HG03103 (cell line): ENCODE measurements around the gene ROR2.

ENCODE experiments used
- ATAC-seq: cut with Tn5 transposase; IDR thresholded peaks from one replicate; pipeline ENCODE4 v1.9.1; 2021; ENCODE audit warnings: low read depth; ENCODE audit not compliant: unreplicated experiment

The ROR2 gene

GRCh38 chr9:91824601-91825305 lies 125.3 kb downstream of the ROR2 start:
- ATAC-seq: no peak

- no peak for ATAC-seq
Observed at GRCh38 chr9:91824151-91824550, 125.9 kb downstream of the ROR2 start.

- ATAC-seq: no peak
Observed at GRCh38 chr9:91820949-91821880, 128.8 kb downstream of the ROR2 start.

DNA sequence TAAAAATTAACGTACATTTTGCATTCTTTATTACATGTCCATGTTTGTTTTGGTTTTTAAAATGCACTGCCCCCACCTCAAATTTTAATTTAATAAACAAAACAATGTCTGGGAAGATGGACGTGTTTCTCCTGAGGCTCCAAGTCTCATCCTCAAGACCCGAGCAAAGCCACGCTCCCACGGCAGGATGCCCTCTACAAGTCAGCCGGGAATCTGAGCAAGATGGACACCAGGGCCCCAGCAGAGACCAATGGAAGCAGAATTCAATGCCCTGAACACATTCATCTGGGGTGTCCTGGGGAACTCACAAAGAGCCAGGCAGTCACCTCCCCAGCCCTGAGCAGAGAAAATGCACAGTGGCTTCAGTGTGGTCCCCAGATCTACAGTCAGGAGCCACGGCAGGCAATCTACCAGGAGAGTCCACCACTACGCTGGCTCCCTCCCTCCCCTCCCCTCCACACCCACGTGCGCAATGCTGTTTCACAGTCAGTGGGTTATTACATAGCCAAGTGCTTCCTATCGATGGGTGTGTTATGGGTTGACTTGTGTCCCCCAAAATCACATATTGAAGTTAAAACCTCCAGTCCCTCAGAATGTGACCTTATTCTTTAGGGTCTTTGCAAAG lies 129.8 kb downstream of the ROR2 start:
- ATAC-seq: no peak

DNA sequence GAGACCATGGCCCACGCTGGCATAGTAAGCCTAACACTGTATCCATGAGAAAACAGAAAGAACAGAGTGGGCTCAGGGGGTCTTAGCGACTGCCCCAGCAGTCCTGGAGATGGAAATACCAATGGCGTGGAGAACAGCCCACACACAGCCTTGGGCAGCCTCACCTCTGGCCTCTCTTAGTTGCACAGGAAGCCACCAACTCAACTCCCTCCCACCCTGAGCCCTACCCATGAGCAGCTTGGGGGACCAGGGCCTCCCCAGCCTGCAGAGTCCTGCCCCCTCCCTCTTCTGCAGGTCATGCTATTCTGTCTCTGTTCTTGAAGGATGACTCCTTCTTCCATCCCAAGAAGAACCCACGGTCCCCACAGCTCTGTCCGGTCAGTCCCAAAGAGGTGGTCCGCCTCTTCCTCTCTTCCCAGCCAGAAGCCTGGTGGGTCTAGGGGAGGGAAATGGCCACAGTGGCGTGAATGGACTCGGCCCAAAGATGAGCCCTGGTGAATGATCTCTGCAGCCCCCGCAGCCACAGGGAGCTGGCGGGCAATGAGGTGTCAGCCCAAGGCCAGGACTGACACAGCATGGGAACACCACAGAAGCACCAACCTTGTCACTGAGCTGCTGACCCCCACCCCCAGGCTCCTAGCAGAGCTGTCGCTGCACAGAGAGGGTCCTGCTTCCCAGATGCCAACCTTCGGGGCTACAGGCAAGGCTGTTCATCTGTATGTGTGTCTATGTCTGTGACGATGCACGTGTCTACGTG lies 131.2 kb downstream of the ROR2 start:
- ATAC-seq: no peak

- no peak for ATAC-seq
Observed at GRCh38 chr9:91818225-91818585, 131.8 kb downstream of the ROR2 start.

DNA sequence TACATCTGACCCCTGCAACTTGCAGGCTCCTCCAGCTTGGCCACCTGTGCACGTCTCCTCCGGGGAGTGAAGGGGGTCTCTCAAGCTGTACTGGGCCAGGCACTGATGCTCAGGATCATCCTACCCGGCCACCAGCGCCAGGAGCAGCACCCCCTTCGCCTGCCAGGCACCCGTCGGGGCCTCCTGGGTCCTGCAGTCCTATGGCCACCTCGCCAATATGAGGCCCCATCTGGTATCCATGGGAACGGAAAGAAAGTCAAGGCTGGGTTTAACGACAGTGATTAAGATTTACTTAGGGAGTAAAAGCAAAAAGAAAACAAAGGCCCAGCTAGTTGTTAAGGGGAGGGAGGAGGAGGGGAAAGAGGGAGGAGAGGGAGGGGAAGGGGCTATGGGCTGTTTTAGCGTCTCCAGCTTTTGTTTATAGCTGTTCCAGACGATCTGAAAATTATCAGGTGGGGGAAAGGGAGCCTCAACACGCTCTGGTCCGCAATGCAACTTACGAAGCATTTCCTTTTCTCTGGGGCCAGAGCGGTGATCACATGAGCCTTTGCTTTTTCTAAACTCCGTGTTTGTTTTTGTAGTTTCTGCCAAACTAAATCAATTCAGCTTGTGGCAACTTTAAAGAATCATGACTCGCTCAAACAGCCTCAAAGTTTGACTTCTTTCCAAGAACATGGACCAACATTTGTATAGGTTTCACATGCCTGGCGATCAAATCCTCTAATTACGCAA lies 132.4 kb downstream of the ROR2 start:
- ATAC-seq: no peak

GRCh38 chr9:91817106-91817492 lies 132.9 kb downstream of the ROR2 start:
- no peak for ATAC-seq

DNA sequence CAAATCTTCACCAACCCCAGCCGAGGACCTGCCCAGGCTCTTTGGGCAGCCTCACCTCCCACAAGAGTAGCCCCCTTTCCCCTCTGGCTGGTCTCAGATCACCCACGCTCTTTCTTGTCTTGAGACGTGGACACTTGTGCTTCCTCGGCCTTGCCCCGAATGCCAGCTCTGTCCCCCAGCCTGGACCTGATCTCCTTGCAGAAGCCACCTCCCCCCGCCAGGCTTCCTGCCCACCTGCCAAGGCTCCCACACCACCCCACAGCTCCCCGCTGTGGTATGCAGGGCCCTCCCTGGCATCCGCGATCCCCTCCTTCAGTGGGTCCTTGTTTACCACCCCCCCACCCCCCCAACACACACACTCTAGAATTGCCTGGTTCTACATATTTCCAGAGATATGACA lies 133.7 kb downstream of the ROR2 start:
- no peak for ATAC-seq

DNA sequence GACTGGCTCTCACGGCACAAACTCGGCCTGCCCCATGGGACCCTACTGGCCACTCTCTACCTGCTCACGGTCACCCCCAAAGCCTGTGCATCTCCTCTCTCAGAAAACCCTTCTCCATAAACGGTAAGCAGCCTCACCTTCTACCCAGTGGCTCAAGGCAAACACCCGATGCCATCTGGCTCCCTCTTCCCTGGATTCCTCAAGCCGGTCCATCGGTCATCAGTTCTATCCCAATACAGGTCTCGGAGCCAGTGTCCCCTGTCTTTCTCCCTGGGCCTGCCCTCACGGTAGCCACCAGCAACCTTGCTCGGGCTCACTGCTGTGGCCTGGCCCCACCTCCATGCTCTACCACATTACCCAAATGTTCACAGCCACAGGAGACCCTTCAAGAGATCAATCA lies 134.1 kb downstream of the ROR2 start:
- ATAC-seq: no peak

- no peak for ATAC-seq
Observed at GRCh38 chr9:91814753-91815152, 135.3 kb downstream of the ROR2 start.

- ATAC-seq: no peak
Observed at GRCh38 chr9:91814201-91814600, 135.8 kb downstream of the ROR2 start.

DNA sequence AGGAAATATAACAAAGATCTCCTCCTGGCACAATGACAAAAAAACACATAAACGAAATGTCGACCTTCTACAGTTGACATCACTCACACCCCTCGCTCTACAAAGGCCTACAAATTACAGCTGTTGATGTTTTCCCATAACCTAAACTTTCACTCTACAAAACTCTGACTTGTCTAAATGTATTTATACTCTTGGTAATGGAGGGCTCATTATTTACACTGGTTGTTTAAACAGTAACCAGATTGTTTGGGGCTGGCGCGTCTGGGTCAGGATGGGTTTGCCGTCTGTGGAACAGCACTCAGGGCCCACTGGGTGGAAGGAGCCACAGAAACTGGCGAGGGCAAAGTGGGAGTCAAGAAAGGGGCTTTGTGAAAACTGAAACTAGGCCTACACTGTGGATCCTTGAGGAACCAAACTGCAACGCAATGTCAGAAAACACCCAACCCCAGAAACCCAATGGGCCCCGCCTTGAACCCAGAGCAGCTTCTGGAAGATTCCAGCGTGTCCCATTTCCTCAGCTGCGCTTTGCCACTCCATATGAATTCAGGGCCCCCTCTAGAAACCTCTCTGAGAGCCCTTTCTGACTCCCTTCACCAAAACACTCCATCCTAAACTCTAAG lies 136.7 kb downstream of the ROR2 start:
- no peak for ATAC-seq

DNA sequence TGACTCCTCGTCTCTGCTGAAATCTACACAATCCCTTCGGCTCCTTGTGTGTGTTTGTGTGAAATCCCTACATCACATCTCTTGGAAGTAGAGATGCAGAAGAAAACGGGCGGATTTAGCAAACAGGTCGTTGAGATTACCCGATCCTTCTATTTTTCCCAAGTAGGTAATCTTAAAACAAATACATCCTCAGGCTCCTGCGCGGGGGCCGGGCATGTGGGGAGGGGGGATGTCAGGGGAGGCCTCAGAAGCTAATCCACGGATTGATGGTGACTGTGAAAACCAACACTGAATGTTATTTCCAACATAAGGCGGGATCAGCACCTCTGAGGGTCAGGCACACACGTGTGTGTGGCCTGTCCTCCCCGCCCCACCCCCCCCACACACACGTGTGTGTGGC lies 137.8 kb downstream of the ROR2 start:
- no peak for ATAC-seq

- ATAC-seq: no peak
Observed at GRCh38 chr9:91811024-91811909, 138.8 kb downstream of the ROR2 start.

DNA sequence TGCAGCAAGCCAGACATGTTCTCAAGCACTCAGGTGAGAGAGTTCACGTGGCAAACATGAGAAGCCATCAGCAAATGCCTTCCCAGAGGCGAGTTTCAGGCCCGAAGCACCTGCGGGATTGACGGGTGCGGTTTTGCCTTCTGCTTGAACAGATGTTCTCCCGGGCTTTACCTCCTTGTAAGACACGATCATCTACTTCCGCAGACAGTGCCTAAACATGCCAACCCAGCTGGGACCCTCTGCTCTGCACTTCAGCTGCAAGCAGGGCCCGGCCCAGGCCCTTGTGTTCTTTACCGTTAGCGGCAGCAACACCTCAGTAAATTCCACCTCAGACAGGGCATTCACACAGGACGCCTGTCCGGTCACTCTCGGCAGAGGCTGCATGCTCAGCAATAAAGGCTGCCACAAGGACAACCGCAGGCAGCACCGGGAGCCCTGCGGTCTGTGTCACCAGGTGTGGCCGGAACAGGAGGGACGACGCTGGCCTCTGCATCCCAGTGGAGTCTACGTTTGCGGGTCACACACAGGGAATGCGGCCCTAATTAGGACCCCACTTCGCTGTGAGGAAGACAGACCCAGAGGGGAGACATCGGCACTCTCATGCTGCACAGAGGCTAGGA lies 139.6 kb downstream of the ROR2 start:
- no peak for ATAC-seq

- no peak for ATAC-seq
Observed at GRCh38 chr9:91809581-91810285, 140.3 kb downstream of the ROR2 start.
